H9 (cell line): Measurements from ENCODE around the gene CACFD1. TPM values are rescaled to one million over a fixed set of nuclear protein-coding genes. Genes with fewer than 3 reads are reported as not detected.

Experiments
- DNase-seq: peaks from one replicate; pipeline ENCODE4 v3.0.0-alpha.2; 2017
- H2AFZ ChIP-seq: one replicate; pipeline ENCODE4 v1.6.1; 2013; ENCODE audit warnings: mild to moderate bottlenecking, low read length, control low read depth, moderate library complexity
- H2AK5ac ChIP-seq: 2 replicates; pipeline ENCODE4 v1.6.1; 2013; ENCODE audit warnings: low read length, control low read depth, mixed read lengths; ENCODE audit not compliant: insufficient read length
- H2BK120ac ChIP-seq: one replicate; pipeline ENCODE4 v1.6.1; 2013; ENCODE audit warnings: low read depth, mild to moderate bottlenecking, low read length, control low read depth, inconsistent platforms; ENCODE audit not compliant: poor library complexity, severe bottlenecking
- H2BK12ac ChIP-seq: 2 replicates; pipeline ENCODE4 v1.6.1; 2013; ENCODE audit warnings: low read length, control low read depth, mixed read lengths, low read depth; ENCODE audit not compliant: insufficient read length
- H2BK15ac ChIP-seq: 2 replicates; pipeline ENCODE4 v1.6.1; 2013; ENCODE audit warnings: low read depth, low read length, control low read depth
- H2BK20ac ChIP-seq: one replicate; pipeline ENCODE4 v1.6.1; 2013; ENCODE audit warnings: low read depth, mild to moderate bottlenecking, low read length, control low read depth, inconsistent platforms; ENCODE audit not compliant: poor library complexity, severe bottlenecking
- H2BK5ac ChIP-seq: 2 replicates; pipeline ENCODE4 v1.6.1; 2013; ENCODE audit warnings: low read length, control low read depth, mixed read lengths; ENCODE audit not compliant: insufficient read length
- H3K14ac ChIP-seq: 2 replicates; pipeline ENCODE4 v1.6.1; 2013; ENCODE audit warnings: low read length, control low read depth; ENCODE audit not compliant: insufficient read depth
- H3K18ac ChIP-seq: 2 replicates; pipeline ENCODE4 v1.6.1; 2013; ENCODE audit warnings: low read depth, mild to moderate bottlenecking, mixed read lengths, low read length, control low read depth; ENCODE audit not compliant: insufficient read length
- H3K23ac ChIP-seq: 2 replicates; pipeline ENCODE4 v1.6.1; 2013; ENCODE audit warnings: low read length, control low read depth, mixed read lengths, low read depth; ENCODE audit not compliant: insufficient read length
- H3K23me2 ChIP-seq: 2 replicates; pipeline ENCODE4 v1.6.1; 2013; ENCODE audit warnings: low read depth, mild to moderate bottlenecking, mixed read lengths, low read length, control low read depth; ENCODE audit not compliant: insufficient read length, poor library complexity, severe bottlenecking
- H3K27ac ChIP-seq: 2 replicates; pipeline ENCODE4 v1.5.1; 2013; ENCODE audit warnings: low read length, control low read depth, mixed read lengths, low read depth; ENCODE audit not compliant: insufficient read length
- H3K27me3 ChIP-seq: 2 replicates; pipeline ENCODE4 v1.6.1; 2013; ENCODE audit warnings: low read length, control low read depth, inconsistent platforms; ENCODE audit not compliant: insufficient read depth
- H3K4ac ChIP-seq: 2 replicates; pipeline ENCODE4 v1.6.1; 2013; ENCODE audit warnings: low read depth, mild to moderate bottlenecking, control low read depth, inconsistent platforms, low read length, moderate library complexity
- H3K4me1 ChIP-seq: 2 replicates; pipeline ENCODE4 v1.6.1; 2013; ENCODE audit warnings: low read length, control low read depth, inconsistent platforms; ENCODE audit not compliant: insufficient read depth
- H3K4me2 ChIP-seq: 2 replicates; pipeline ENCODE4 v1.6.1; 2013; ENCODE audit warnings: low read length, control low read depth, mixed read lengths; ENCODE audit not compliant: insufficient read length, insufficient read depth
- H3K56ac ChIP-seq: 2 replicates; pipeline ENCODE4 v1.6.1; 2013; ENCODE audit warnings: low read depth, mild to moderate bottlenecking, mixed read lengths, low read length, control low read depth; ENCODE audit not compliant: insufficient read length
- H3K79me1 ChIP-seq: 2 replicates; pipeline ENCODE4 v1.6.1; 2013; ENCODE audit warnings: low read depth, mild to moderate bottlenecking, moderate library complexity, low read length, control low read depth, inconsistent platforms; ENCODE audit not compliant: insufficient read depth, poor library complexity, severe bottlenecking
- H3K79me2 ChIP-seq: 2 replicates; pipeline ENCODE4 v1.6.1; 2013; ENCODE audit warnings: low read length, control low read depth, inconsistent platforms; ENCODE audit not compliant: insufficient read depth
- H3K9ac ChIP-seq: 2 replicates; pipeline ENCODE4 v1.6.1; 2013; ENCODE audit warnings: low read length, control low read depth, mixed read lengths; ENCODE audit not compliant: insufficient read length; ENCODE audit errors: extremely low read depth
- H3K9me3 ChIP-seq: one replicate; pipeline ENCODE4 v1.6.1; 2013; ENCODE audit warnings: low read depth, low read length, inconsistent platforms; ENCODE audit not compliant: control insufficient read depth
- H3T11ph ChIP-seq: one replicate; pipeline ENCODE4 v1.6.1; 2013; ENCODE audit warnings: mild to moderate bottlenecking, low read length, control low read depth, inconsistent platforms
- H4K20me1 ChIP-seq: one replicate; pipeline ENCODE4 v1.6.1; 2013; ENCODE audit not compliant: control insufficient read depth, insufficient read length, insufficient read depth
- H4K5ac ChIP-seq: 2 replicates; pipeline ENCODE4 v1.6.1; 2013; ENCODE audit warnings: low read depth, mild to moderate bottlenecking, mixed read lengths, low read length, control low read depth; ENCODE audit not compliant: insufficient read length
- H4K8ac ChIP-seq: replicated peaks from 2 replicates; pipeline ENCODE4 v1.6.1; 2013; ENCODE audit warnings: low read length, control low read depth, mixed read lengths, low read depth; ENCODE audit not compliant: insufficient read length
- H4K91ac ChIP-seq: 2 replicates; pipeline ENCODE4 v1.6.1; 2013; ENCODE audit warnings: low read depth, mild to moderate bottlenecking, moderate library complexity, mixed read lengths, low read length, control low read depth; ENCODE audit not compliant: insufficient read length
- H3K27ac Mint-ChIP-seq, 3 experiments: 2 replicates in 2 of 3; 3 replicates in 1 of 3; pipeline ENCODE4 v1.8.0; 2020 to 2021; ENCODE audit warnings: mixed read lengths in 3 of 3, mild to moderate bottlenecking in 1 of 3, moderate library complexity in 1 of 3
- H3K27me3 Mint-ChIP-seq: 2 replicates; pipeline ENCODE4 v1.8.0; 2021; ENCODE audit warnings: low read depth, mild to moderate bottlenecking, moderate library complexity, mixed read lengths
- H3K36me3 Mint-ChIP-seq, 3 experiments: 2 replicates in 2 of 3; 3 replicates in 1 of 3; pipeline ENCODE4 v1.8.0; 2020 to 2021; ENCODE audit warnings: low read depth in 3 of 3, mixed read lengths in 3 of 3; ENCODE audit not compliant: insufficient read depth in 1 of 3
- H3K4me1 Mint-ChIP-seq, 2 experiments: 2 replicates each; pipeline ENCODE4 v1.8.0; 2020; ENCODE audit warnings: mixed read lengths in 2 of 2
- H3K4me3 Mint-ChIP-seq, 2 experiments: 2 replicates in 1 of 2; 3 replicates in 1 of 2; pipeline ENCODE4 v1.8.0; 2020 to 2021; ENCODE audit warnings: mild to moderate bottlenecking in 2 of 2, mixed read lengths in 2 of 2, moderate library complexity in 1 of 2
- H3K9me3 Mint-ChIP-seq, 2 experiments: 2 replicates in 1 of 2; 3 replicates in 1 of 2; pipeline ENCODE4 v1.8.0; 2020; ENCODE audit warnings: mild to moderate bottlenecking in 2 of 2, mixed read lengths in 2 of 2, moderate library complexity in 1 of 2
- CTCF ChIP-seq: fragments of 200-600 bp; sonication (generic); conservative IDR thresholded peaks from 3 replicates; pipeline ENCODE4 v1.8.0; 2021; ENCODE audit warnings: antibody characterized with exemption, mild to moderate bottlenecking
- WGBS: extraction: QIAGEN DNeasy Blood & Tissue Kit; methylation state at CpG from one replicate; pipeline ENCODE4 v1.1.7; 2013; ENCODE audit warnings: missing lambda C conversion rate, low lambda C conversion rate, mixed read lengths; ENCODE audit not compliant: insufficient read length; ENCODE audit errors: extremely low coverage; 5-methylcytosine and 5-hydroxymethylcytosine counted together
- total RNA-seq: library from RNA; stranded (reverse); gene quantifications from 2 replicates; pipeline ENCODE4 v1.2.1, GENCODE V29; 2021

CACFD1 gene
- total RNA-seq, 1 experiment from 2014 or later: 20.0 TPM

- no peaks in the 10 kb centered on the region for H3K23me2 ChIP-seq
- no peaks in the 10 kb centered on the region for H4K20me1 ChIP-seq
- H3K27ac Mint-ChIP-seq: no peak overlapping the region
- no peak overlapping the region for H2AK5ac ChIP-seq
- peaks cover 14% of the 10 kb centered on the region for H3K27me3 Mint-ChIP-seq
- H4K8ac ChIP-seq: no peak overlapping the region
- no peak overlapping the region for H4K5ac ChIP-seq
- peaks cover 3 to 12% of the 10 kb centered on the region in 2 experiments for H3K4me1 Mint-ChIP-seq
- H3K79me2 ChIP-seq: no peaks in the 10 kb centered on the region
- no peak overlapping the region for H3K4ac ChIP-seq
- no peak overlapping the region for H3K56ac ChIP-seq
- no CpG with 5 or more reads among the region's 14 CpGs for WGBS
- H3K18ac ChIP-seq: no peak overlapping the region
- H2BK20ac ChIP-seq: no peak overlapping the region
- TF ChIP-seq CTCF: no peak
- no peak overlapping the region for H2AFZ ChIP-seq
- no peaks in the 10 kb centered on the region; the same call in 1 of the 2 replicates for H3K4me1 ChIP-seq
- no peaks in the 10 kb centered on the region for H3K36me3 Mint-ChIP-seq
- no peak overlapping the region for H4K91ac ChIP-seq
- no peak overlapping the region for H2BK12ac ChIP-seq
- no peak overlapping the region for H2BK120ac ChIP-seq
- no peak overlapping the region for H3K4me3 Mint-ChIP-seq
- no peaks in the 10 kb centered on the region for H3K9me3 ChIP-seq
- no peak for DNase-seq
- H3K9me3 Mint-ChIP-seq: no peaks in the 10 kb centered on the region
- H3K79me1 ChIP-seq: no peaks in the 10 kb centered on the region
- no peak overlapping the region for H3K23ac ChIP-seq
- no peak overlapping the region for H3K9ac ChIP-seq
- no peak overlapping the region for H3K4me2 ChIP-seq
- no peak overlapping the region for H2BK5ac ChIP-seq
- H3K27ac ChIP-seq: no peak overlapping the region
- no peaks in the 10 kb centered on the region for H3K27me3 ChIP-seq
- no peak overlapping the region for H2BK15ac ChIP-seq
- no peak overlapping the region for H3K14ac ChIP-seq
- H3T11ph ChIP-seq: no peak overlapping the region
Measured at GRCh38 chr9:133514460-133515239, 54.9 kb downstream of the CACFD1 start.
